Rectal smooth muscle tissue (tissue), 1 donor: ENCODE data around the gene MRGPRG.
"Not testable (repeated sequence)": the region's sequence is repeated elsewhere in the genome, so short reads cannot be mapped to it uniquely, and the experiment has no call there.

Experiments used
- H3K27ac ChIP-seq: one replicate; pipeline ENCODE4 v1.7.0; 2013; ENCODE audit warnings: low read depth, low read length, inconsistent platforms
- H3K27me3 ChIP-seq: one replicate; pipeline ENCODE4 v1.7.0; 2013; ENCODE audit warnings: low read length; ENCODE audit not compliant: control insufficient read depth, insufficient read depth
- H3K36me3 ChIP-seq: one replicate; pipeline ENCODE4 v1.7.0; 2013; ENCODE audit warnings: low read length; ENCODE audit not compliant: control insufficient read depth, insufficient read depth
- H3K4me1 ChIP-seq: one replicate; pipeline ENCODE4 v1.7.0; 2013; ENCODE audit warnings: low read length; ENCODE audit not compliant: control insufficient read depth, insufficient read depth
- H3K4me3 ChIP-seq: one replicate; pipeline ENCODE4 v1.7.0; 2013; ENCODE audit warnings: low read length
- H3K9ac ChIP-seq: one replicate; pipeline ENCODE4 v1.7.0; 2013; ENCODE audit warnings: low read length

MRGPRG gene, protein sequence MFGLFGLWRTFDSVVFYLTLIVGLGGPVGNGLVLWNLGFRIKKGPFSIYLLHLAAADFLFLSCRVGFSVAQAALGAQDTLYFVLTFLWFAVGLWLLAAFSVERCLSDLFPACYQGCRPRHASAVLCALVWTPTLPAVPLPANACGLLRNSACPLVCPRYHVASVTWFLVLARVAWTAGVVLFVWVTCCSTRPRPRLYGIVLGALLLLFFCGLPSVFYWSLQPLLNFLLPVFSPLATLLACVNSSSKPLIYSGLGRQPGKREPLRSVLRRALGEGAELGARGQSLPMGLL

DNA sequence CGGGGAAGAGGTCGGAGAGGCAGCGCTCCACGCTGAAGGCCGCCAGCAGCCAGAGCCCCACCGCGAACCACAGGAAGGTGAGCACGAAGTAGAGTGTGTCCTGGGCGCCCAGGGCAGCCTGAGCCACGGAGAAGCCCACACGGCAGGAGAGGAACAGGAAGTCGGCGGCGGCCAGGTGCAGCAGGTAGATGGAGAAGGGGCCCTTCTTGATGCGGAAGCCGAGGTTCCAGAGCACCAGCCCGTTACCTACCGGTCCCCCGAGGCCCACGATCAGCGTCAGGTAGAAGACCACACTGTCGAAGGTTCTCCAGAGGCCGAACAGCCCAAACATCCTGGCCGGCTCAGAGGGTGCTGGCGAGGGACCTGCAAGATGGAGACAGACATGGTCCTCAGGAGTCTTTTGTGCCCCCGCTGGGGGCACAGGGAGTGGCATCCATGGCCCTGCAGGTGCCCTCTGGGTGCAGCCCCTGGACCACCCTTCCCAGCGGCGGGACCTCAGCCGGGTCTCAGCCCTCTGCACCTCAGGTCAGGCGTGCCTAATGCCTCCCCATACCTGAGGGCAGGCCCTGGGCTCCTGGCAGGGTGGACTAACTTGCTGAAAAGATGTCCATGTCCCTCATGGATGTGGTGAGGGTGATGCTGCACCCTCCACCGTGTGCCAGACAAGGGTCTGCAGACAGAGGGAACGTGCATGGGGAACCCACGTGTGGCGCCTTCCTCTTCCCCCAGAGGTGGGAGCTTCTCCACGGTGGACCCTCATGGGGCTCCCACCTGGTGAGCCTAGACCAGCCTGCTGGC lies at the start of gene MRGPRG:
Gene MRGPRG (minus strand): TSS at position 331 of the 798 bp plus-strand sequence. CDS start 0 bp downstream, at position 331.
- Histone ChIP-seq H3K4me3 (no peak within 1 kb of the TSS), H3K9ac (no peak within 1 kb of the TSS), H3K36me3 (no peaks in the 10 kb centered on the region), H3K27ac (no peak within 1 kb of the TSS), H3K4me1 (no peaks in the 10 kb centered on the region), H3K27me3 (peaks cover 27% of the 10 kb centered on the region)

DNA sequence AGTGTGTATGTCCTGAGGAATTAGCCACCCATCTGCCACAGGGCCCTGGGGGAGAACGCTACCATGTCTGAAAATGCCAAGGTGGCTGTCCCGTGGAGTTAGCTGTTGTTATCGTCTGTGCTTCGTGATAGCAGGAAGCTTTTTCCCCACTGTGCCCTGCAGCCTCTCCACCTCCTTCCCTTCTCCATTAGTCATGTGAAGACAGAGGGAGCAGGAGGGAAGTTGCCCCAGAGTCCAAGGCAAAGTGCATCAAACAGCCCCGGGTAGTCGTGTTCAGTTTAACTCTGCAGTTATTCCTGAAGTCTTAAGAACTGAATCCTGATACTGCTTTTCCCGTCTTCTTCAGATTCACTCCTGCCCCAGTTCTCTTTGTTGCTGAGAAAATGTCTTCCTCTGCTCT lies 43.9 kb upstream of the MRGPRG start:
- H3K4me3 ChIP-seq, H3K27me3 ChIP-seq, H3K9ac ChIP-seq, H3K27ac ChIP-seq, H3K36me3 ChIP-seq, H3K4me1 ChIP-seq: not testable (repeated sequence)

DNA sequence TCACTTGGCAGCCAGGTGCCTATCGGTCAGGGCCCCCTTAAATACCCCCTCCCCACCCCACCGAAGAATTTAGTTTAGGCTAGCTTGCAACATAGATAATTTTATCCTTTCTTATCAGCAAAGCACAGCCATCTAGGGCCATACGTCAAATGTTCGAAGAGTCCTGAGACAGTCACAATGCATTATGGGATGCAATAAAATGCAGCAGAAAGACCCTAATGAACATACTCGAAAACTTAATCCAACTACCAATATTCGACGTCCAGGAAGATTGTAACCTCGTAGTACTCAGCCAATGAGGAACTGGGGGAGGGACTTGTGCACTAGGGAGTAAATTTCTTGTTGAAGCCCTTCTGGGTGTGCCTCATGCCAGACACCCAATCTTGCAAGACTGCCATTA lies 43.2 kb upstream of the MRGPRG start:
- H3K4me3 ChIP-seq, H3K36me3 ChIP-seq, H3K9ac ChIP-seq, H3K27me3 ChIP-seq, H3K27ac ChIP-seq, H3K4me1 ChIP-seq: not testable (repeated sequence)

DNA sequence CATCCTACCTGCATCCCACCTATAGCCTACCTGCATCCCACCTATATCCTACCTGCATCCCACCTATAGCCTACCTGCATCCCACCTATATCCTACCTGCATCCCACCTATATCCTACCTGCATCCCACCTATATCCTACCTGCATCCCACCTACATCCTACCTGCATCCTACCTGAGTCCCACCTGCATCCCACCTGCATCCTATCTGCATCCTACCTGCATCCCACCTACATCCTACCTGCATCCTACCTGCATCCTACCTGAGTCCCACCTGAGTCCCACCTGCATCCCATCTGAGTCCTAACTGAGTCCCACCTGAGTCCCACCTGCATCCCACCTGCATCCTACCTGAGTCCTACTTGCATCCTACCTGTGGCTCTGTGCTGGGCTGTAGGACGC lies 38.9 kb upstream of the MRGPRG start:
- H3K4me1 ChIP-seq, H3K36me3 ChIP-seq, H3K4me3 ChIP-seq, H3K9ac ChIP-seq, H3K27ac ChIP-seq, H3K27me3 ChIP-seq: not testable (repeated sequence)

DNA sequence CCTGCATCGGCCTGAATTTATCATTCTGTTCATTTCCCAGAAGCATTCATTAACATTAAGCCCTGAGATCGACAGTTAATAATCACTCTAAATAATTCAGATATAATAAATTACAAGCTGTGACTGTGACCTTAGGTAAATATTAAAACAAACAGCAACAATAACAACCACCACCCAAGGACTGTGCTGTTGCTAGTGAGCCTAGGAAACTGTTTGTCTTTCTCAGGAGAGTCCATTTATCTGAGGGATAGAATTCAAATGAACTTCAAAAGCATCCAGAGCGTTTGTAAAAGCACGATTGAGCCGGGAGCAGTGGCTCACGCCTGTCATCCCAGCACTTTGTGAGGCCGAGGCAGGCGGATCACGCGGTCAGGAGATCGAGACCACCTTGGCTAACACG lies 36.6 kb upstream of the MRGPRG start:
- H3K36me3 ChIP-seq, H3K4me1 ChIP-seq, H3K4me3 ChIP-seq, H3K27me3 ChIP-seq, H3K27ac ChIP-seq, H3K9ac ChIP-seq: not testable (repeated sequence)

DNA sequence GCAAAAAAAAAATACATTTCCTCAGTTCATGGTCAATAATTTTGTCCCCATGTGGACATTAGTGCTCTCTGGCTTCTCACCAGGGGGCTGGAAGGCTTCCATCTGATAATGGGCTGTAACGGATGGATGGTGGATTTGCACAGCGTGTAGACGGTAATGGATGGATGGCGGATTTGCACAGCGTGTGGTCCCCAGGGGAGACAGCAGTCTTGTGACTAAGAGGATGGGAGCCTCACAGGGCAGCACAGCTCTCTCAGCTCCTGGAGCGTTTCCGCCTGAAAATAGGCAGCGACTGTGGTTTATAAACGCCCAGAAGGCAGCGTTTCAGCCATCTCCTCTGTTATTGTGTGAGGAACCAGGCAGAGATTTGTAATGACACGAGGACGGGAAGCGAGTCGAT lies 36.2 kb upstream of the MRGPRG start:
- H3K27me3 ChIP-seq, H3K9ac ChIP-seq, H3K4me3 ChIP-seq, H3K4me1 ChIP-seq, H3K36me3 ChIP-seq, H3K27ac ChIP-seq: not testable (repeated sequence)

DNA sequence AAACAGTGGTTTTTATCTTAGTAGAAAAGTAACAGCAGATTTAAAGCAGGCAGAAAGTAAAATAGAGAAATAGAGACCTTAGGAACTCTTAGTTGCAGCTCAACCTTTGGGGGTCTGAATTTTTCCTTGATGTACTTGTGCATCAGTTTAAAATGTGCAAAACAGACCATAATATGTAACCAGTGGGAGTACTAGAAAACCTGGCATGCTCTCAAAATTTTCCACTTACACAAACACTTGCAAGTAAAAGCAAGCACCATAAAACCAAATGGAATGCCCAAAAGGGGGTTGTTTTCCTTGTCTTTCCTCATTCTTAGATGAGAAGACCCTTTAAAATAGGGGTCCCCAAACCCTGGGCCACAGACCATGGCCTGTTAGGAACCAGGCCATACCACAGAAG lies 26.5 kb upstream of the MRGPRG start:
- Histone ChIP-seq H3K9ac (no peak overlapping the region), H3K4me1 (no peaks in the 10 kb centered on the region), H3K36me3 (no peaks in the 10 kb centered on the region), H3K27ac (no peak overlapping the region), H3K4me3 (no peak overlapping the region), H3K27me3 (no peaks in the 10 kb centered on the region)

DNA sequence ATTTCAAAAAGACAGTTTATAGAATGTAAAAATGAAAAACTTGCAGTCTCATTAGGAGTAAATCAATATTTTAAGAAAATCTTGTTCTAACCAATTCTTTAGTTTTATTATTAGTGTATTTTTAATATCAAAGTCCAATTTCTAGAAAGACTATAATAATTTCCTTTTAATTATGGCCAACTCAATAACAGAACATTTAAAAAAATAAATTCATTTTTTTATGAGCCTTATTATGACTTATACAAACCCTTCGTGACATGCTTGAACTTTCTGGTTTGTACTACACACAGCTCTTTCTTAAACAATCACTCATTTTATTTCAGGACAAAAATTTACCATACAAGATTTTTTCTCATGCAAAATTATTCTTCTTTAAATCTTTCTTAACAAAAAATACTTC lies 25.3 kb upstream of the MRGPRG start:
- Histone ChIP-seq H3K36me3 (no peaks in the 10 kb centered on the region), H3K27ac (no peak overlapping the region), H3K9ac (no peak overlapping the region), H3K27me3 (no peaks in the 10 kb centered on the region), H3K4me1 (no peaks in the 10 kb centered on the region), H3K4me3 (no peak overlapping the region)

DNA sequence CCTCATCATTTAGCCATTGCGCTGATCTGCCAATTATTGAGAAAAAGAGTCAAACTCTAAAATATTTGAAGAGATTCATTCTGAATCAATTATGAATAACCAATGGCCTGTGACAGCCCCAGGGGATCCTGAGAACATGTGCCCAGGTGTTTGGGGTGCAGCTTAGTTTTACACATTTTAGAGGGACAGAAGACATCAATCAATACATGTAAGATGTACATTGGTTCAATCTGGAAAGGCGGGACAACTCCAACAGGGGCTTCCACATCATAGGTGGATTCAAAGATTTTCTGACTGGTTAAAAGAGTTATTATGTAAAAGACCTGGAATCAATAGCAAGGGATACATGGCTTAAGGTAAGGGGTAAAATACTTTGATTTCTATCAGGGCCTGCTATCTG lies 18.5 kb upstream of the MRGPRG start:
- no peak overlapping the region for H3K9ac ChIP-seq
- H3K36me3 ChIP-seq = no peaks in the 10 kb centered on the region
- no peaks in the 10 kb centered on the region for H3K27me3 ChIP-seq
- no peak overlapping the region for H3K4me3 ChIP-seq
- H3K27ac ChIP-seq = no peak overlapping the region
- H3K4me1 ChIP-seq = no peaks in the 10 kb centered on the region

DNA sequence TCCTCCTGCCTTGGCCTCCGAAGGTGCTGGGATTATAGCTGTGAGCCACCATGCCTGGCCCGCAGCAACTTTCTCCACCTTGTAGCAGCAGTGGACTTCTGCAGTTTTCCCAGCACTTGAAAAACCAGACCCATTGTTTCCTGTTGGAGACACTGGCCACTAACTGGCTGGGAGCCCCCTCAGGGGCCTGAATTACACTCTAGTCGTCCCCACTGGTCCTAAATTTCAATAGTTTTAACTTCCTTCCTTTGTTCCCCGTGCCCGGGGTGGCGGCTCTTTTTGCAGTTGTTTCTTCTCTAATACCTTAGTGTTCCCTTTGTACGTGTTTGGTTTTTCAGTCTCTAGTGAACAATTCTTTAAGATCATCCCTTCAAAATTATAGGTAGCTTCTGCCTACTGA lies 16.2 kb upstream of the MRGPRG start:
- Histone ChIP-seq H3K4me1 (no peaks in the 10 kb centered on the region), H3K27ac (no peak overlapping the region), H3K27me3 (peaks cover 4% of the 10 kb centered on the region), H3K9ac (no peak overlapping the region), H3K36me3 (no peaks in the 10 kb centered on the region), H3K4me3 (no peak overlapping the region)

DNA sequence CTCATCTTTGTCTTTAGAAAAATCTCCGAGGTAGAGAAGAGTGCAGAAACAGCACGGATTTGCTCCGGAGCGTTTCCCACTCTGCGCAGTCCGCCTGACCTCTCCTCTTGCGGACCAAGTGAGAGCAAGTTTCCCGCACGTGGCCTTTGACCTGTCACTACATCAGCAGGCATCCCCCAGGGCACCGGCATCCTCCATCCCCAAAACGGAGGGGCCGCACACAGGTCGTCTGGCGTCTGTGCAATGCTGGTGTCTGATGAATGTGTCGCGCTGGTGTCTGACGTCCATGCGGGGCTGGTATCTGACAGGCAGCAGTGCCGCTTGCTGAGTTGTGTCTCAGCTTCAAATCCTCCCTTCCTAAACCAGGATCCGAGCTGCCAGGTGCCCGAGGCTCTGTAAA lies 14.3 kb upstream of the MRGPRG start:
- H3K9ac ChIP-seq = no peak overlapping the region
- H3K4me1 ChIP-seq = no peaks in the 10 kb centered on the region
- H3K27me3 ChIP-seq = peaks cover 4% of the 10 kb centered on the region
- no peak overlapping the region for H3K4me3 ChIP-seq
- no peaks in the 10 kb centered on the region for H3K36me3 ChIP-seq
- H3K27ac ChIP-seq = no peak overlapping the region

DNA sequence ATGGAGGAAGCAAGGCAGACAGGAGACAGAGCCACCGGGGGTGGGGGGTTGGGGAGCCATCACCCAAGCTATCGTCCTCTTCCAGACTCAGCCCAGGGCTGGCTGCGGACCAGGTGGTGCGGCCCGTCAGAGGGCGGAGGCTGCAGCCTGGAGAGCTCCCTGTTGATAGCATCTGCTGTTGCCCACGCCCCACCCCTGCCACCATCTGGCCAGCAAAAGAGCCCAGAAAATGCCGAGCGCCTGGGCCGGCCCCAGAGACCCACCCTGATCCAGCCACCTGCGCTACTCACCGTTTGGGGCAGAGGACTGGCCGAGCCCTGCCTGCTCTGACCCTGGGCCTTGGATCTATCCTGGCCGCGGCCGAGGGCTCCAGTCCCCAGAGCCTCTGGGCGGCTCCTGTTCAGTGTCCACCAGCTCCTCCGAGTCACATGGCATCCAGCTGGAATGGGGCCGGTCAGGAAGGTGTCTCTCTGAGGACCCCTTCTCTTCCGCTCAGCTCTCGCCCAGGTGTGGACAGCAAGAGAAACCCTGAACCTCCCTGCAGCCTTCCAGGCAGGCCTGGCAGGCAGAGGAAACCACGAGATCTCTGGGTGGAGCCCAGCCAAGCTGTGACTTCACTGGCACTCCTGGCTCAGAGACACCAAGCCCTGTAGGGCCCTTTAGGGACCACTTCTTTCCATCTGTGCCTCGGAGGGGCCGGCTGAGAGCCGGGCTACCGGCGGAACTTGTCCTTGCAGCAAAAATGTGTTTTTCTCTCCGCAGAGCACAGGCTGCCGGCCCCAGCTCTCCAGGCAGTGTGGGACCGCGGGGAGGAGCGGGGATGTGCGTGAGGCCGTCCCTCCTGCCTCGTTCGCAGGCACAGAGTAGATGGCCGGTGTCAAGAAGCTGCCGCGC lies 13.5 kb upstream of the MRGPRG start, which contains the start of gene MRGPRE:
Gene MRGPRE (minus strand): TSS at position 567 of the 894 bp plus-strand sequence. CDS start 3,618 bp downstream, outside the sequence.
- Histone ChIP-seq H3K27me3 (peaks cover 4% of the 10 kb centered on the region), H3K4me1 (no peaks in the 10 kb centered on the region), H3K36me3 (no peaks in the 10 kb centered on the region), H3K9ac (no peak within 1 kb of the TSS), H3K27ac (no peak within 1 kb of the TSS), H3K4me3 (no peak within 1 kb of the TSS)
